Left ventricle myocardium inferior (tissue), 1 donor: ENCODE results near the gene DGCR2. TPM values are rescaled to one million over a fixed set of nuclear protein-coding genes. Genes with fewer than 3 reads are reported as not detected.

Experiments
- DNase-seq: peaks from one replicate; pipeline ENCODE4 v3.0.0-alpha.2; 2020
- H3K27ac ChIP-seq: fragments of 200-600 bp; replicated peaks from 2 replicates; pipeline ENCODE4 v1.8.0; 2021
- H3K27me3 ChIP-seq: fragments of 200-600 bp; 2 replicates; pipeline ENCODE4 v1.8.0; 2021; ENCODE audit warnings: low read depth
- H3K36me3 ChIP-seq: fragments of 200-600 bp; 2 replicates; pipeline ENCODE4 v1.8.0; 2021
- H3K4me1 ChIP-seq: fragments of 200-600 bp; 2 replicates; pipeline ENCODE4 v1.8.0; 2021
- H3K4me3 ChIP-seq: fragments of 200-600 bp; 2 replicates; pipeline ENCODE4 v1.8.0; 2021; ENCODE audit warnings: mild to moderate bottlenecking, moderate library complexity
- H3K9me3 ChIP-seq: fragments of 200-600 bp; replicated peaks from 2 replicates; pipeline ENCODE4 v1.8.0; 2021
- intact Hi-C: fragments of 100-400 bp; cut with micrococcal nuclease; formaldehyde crosslinking; loops from one replicate; pipeline ENCODE4 v1.11.0; 2022
- total RNA-seq: library from RNA; stranded (reverse); fragmentation: NEBNext Ultra II Directional; extraction: Animal tissue kit (Norgen Biotek cat#: 25700); gene quantifications from one replicate; pipeline ENCODE4 v1.2.1, GENCODE V29; 2021
- TF ChIP-seq, protein P1 (sequence below): fragments of 200-600 bp; IDR thresholded peaks from 2 replicates; pipeline ENCODE4 v1.8.0; 2021; ENCODE audit warnings: antibody characterized with exemption, mild to moderate bottlenecking, borderline replicate concordance
- donor health status: DM: no; HTN: yes; CAD: no; lungs with severe emphysema.

Gene DGCR2
- total RNA-seq, 1 donor from 2014 or later: 33.0 TPM

DNA sequence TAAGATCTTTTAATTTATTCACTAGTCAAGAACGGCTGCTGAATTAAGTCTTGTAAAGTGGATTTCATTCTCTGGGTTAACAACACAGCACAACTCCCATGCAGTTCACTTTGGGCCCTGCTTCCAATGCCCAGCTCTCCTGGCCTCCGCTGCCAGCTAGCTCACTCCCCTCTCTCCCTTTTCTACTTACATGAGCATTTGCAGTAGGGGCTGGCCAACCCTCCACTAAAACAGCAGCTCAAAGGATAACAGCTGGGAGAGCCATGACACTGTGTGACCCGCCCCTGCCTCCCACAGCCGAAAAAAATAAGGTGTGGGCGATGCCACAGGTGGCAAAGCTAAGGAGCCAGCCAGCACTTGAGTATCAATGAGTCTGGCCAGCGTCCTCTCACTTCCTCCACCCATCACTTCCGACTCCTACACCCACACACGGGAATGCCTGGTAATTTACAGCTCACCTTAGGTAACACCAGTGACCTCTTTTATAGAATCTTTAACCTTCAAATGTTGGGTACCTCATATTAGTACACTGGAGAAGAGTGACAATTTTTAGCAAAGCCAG, 56.8 kb downstream of the DGCR2 start:
- Histone ChIP-seq H3K36me3 (peaks cover 95% of the 10 kb centered on the region), H3K27me3 (no peaks in the 10 kb centered on the region), H3K4me1 (peaks cover 24% of the 10 kb centered on the region), H3K27ac (no peak overlapping the region), H3K4me3 (no peak overlapping the region), H3K9me3 (no peaks in the 10 kb centered on the region)
- DNase-seq: no peak
- TF ChIP-seq, protein P1, sequence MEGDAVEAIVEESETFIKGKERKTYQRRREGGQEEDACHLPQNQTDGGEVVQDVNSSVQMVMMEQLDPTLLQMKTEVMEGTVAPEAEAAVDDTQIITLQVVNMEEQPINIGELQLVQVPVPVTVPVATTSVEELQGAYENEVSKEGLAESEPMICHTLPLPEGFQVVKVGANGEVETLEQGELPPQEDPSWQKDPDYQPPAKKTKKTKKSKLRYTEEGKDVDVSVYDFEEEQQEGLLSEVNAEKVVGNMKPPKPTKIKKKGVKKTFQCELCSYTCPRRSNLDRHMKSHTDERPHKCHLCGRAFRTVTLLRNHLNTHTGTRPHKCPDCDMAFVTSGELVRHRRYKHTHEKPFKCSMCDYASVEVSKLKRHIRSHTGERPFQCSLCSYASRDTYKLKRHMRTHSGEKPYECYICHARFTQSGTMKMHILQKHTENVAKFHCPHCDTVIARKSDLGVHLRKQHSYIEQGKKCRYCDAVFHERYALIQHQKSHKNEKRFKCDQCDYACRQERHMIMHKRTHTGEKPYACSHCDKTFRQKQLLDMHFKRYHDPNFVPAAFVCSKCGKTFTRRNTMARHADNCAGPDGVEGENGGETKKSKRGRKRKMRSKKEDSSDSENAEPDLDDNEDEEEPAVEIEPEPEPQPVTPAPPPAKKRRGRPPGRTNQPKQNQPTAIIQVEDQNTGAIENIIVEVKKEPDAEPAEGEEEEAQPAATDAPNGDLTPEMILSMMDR: no peak
- intact Hi-C loops: no loop called here

DNA sequence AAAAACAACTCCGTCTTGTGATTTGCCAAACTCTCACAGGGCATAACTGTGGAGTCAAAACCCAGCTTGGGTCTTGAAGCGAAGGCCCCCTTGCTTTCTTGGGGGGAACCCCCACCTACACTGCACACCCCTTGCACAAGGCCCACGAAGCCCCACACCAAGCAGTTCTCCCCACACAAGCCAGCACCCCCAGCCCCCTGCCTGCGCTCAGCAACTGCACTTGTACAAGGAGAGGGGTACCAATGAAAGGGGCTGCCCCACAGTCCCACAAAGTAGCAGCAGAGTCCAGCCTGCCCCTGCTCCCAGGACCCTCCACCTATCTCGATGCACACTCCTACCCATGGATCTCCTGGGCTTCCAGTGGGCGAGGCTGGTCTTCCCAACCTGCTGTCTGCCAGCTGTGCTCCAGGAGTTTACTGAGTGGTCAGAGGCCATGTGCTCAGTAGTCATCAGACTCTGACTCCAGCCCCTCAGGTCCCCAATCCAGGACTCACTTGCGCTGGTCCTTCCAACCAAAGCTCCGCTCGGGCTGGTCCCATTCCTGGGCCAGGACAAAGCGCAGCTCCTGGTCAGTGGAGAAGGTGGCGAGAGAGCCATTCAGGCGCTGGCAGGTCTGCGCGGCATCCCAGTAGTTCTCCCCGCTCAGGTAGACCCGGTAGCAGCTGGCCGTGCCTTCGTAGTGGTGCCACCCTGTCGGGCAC, 57.7 kb downstream of the DGCR2 start:
- TF ChIP-seq, protein P1: no peak
- H3K36me3 ChIP-seq: peaks cover 95% of the 10 kb centered on the region
- DNase-seq: no peak

DNA sequence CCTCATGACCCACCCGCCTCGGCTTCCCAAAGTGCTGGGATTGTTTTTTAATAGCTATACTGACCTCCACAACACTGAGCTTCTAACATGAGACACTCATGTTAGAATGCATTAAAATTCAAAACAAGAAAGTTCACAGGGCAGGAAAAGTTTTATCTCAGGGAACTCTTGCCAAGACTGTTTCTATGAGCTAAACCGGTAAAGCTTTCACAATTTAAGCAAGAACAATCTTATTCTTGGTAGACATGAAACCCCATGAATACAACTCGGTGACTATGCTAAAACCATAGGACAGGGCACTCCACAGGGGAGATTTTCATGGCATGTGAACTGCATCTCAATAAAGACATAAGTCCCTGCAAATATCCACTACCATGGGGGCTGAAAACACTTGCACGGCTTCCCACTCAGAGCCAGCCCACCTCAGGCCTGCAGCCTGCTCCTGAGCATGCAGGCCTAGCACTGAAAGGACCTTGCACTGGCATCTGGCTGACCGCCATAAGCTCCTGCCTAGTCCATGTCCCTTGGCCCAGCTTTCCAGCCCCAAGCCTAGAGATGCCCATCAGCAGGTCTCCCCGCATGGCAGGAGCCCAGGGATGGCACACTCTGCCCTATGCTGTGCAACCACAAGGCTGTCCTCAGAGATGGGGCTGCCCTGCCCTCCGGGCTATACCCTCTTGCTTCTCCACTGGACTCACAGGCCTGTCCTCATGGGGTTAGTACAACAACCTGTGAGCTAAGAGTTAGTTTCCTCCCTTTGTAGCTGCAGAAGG, 58.4 kb downstream of the DGCR2 start:
- no peak overlapping the region for H3K27ac ChIP-seq
- no peaks in the 10 kb centered on the region for H3K27me3 ChIP-seq
- intact Hi-C loops: no loop called here
- DNase-seq: no peak
- H3K4me3 ChIP-seq: no peak overlapping the region
- peaks cover 95% of the 10 kb centered on the region for H3K36me3 ChIP-seq
- H3K4me1 ChIP-seq: peaks cover 19% of the 10 kb centered on the region
- TF ChIP-seq, protein P1: no peak
- no peaks in the 10 kb centered on the region for H3K9me3 ChIP-seq

More for the DNA sequence above, 57.7 kb downstream of the DGCR2 start:
- intact Hi-C loops: no loop called here
- Histone ChIP-seq H3K9me3 (no peaks in the 10 kb centered on the region), H3K27me3 (no peaks in the 10 kb centered on the region), H3K4me3 (no peak overlapping the region), H3K27ac (no peak overlapping the region), H3K4me1 (peaks cover 19% of the 10 kb centered on the region)

DNA sequence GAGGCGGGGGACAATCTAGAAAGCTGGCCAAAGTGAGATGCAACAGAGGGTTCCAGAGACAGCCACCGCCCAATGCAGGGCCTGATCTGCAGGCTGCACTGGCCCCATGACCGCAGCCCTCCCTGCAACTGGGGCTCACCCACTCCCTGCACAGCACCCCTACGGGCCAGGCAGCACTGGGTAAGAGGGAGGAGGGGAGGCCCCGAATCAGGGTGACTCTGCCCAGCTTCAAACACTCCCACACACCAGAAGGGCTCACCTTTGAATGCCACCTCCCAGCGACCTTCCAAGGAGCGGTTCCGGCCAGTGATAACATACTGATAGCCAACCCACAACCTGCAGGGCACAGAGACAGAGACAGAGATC, 59.3 kb downstream of the DGCR2 start:
- H3K9me3 ChIP-seq: no peaks in the 10 kb centered on the region
- no peak overlapping the region for H3K4me3 ChIP-seq
- H3K36me3 ChIP-seq: peaks cover 96% of the 10 kb centered on the region
- DNase-seq: no peak
- intact Hi-C loops: no loop called here
- TF ChIP-seq, protein P1: no peak
- no peaks in the 10 kb centered on the region for H3K27me3 ChIP-seq
- peaks cover 19% of the 10 kb centered on the region for H3K4me1 ChIP-seq
- H3K27ac ChIP-seq: no peak overlapping the region

DNA sequence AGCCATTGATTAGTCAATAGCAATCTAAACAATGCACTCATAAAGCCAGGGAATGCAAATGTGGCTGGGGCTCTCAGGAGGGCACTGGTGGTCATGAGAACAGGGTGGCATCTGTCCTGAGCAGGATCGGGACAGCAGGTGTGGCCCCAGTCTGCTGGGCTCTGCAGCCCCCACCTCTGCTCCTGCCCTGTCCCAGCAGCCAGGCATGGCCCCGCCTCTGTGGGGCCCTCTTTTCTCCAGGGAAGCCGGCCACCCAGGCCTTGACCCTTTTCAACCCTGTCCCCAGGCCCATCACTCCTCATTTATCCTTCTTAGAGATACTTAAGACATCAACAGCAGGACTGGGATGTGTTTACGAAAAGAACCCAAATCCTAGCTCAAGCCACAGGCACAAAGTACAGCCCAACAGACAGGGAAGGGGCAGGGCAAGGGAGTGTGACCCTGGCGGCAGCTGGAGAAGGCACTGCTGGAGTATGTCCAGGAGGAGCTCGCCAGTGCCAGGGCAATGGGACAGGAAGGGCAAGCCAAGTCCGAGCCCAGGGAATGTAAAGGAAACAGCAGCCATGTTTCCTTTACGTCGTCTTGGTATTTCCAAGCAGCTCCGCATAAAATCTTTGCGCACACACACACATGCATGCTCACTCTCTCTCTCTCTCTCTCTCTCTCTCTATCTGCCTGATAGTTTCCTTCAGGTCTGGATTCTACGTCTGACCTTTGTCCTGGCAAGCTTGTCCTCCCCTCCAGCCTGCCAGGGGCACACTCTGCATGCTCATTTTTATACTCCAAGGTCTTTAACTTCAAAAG, 59.9 kb downstream of the DGCR2 start:
- peaks cover 94% of the 10 kb centered on the region for H3K36me3 ChIP-seq
- TF ChIP-seq, protein P1: no peak
- H3K9me3 ChIP-seq: no peaks in the 10 kb centered on the region
- no peak overlapping the region for H3K4me3 ChIP-seq
- intact Hi-C loops: no loop called here
- DNase-seq: no peak
- H3K27ac ChIP-seq: no peak overlapping the region
- H3K27me3 ChIP-seq: no peaks in the 10 kb centered on the region
- H3K4me1 ChIP-seq: peaks cover 19% of the 10 kb centered on the region
